Mammary epithelial cell (primary cell): ENCODE results near the gene MOCS3.

Source experiments
- EZH2 ChIP-seq: IDR thresholded peaks from 2 replicates; pipeline ENCODE4 v1.6.1; 2012; ENCODE audit warnings: low read length, inconsistent platforms, borderline replicate concordance
- TF ChIP-seq, protein P1 (sequence below), 2 donors: IDR thresholded peaks in 1 of 2; conservative IDR thresholded peaks in 1 of 2; 2 replicates each; pipeline ENCODE4 v1.5.1; 2011 to 2012; ENCODE audit warnings: inconsistent platforms in 2 of 2, low read length in 2 of 2, mild to moderate bottlenecking in 2 of 2, control low read depth in 1 of 2, low read depth in 1 of 2; ENCODE audit not compliant: insufficient read depth in 1 of 2; ENCODE audit errors: extremely low read depth in 1 of 2

DNA sequence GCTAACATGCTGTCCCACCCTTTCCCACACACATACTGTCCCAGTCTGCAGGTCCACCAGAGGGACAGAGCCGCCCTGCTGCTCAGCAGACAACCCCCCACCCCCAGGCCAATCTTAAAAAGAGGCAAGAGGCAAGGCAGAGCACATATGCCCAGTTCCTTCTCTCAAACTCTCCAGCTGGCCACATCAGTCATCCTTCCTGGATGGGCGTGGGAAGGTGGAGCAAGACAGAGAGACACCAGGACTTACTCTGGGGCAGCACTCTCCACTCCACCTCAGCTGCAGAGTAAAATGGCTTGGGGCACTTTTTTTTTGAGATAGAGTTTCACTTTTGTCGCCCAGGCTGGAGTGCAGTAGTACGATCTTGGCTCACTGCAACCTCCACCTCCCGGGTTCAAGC lies 10.8 kb downstream of the MOCS3 start:
- TF ChIP-seq, protein P1, sequence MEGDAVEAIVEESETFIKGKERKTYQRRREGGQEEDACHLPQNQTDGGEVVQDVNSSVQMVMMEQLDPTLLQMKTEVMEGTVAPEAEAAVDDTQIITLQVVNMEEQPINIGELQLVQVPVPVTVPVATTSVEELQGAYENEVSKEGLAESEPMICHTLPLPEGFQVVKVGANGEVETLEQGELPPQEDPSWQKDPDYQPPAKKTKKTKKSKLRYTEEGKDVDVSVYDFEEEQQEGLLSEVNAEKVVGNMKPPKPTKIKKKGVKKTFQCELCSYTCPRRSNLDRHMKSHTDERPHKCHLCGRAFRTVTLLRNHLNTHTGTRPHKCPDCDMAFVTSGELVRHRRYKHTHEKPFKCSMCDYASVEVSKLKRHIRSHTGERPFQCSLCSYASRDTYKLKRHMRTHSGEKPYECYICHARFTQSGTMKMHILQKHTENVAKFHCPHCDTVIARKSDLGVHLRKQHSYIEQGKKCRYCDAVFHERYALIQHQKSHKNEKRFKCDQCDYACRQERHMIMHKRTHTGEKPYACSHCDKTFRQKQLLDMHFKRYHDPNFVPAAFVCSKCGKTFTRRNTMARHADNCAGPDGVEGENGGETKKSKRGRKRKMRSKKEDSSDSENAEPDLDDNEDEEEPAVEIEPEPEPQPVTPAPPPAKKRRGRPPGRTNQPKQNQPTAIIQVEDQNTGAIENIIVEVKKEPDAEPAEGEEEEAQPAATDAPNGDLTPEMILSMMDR (conservative IDR thresholded peaks at IDR 0.05 in 1 of 2, IDR thresholded peaks at IDR 0.05 in 1 of 2; ENCODE audit: extremely low read depth in 1 of 2, insufficient read depth in 1 of 2, low read depth in 1 of 2, low read length in 2 of 2), result no peak
- no peak for TF ChIP-seq EZH2
